HG02970 (cell line): ENCODE results near the gene KCND1.
A peak's percentile ranks its signal among the peaks of the same experiment; 100 is the strongest.
"Not testable (repeated sequence)": the region's sequence is repeated elsewhere in the genome, so short reads cannot be mapped to it uniquely, and the experiment has no call there.

ENCODE experiments used
- ATAC-seq: cut with Tn5 transposase; IDR thresholded peaks from one replicate; pipeline ENCODE4 v1.9.1; 2021; ENCODE audit warnings: mild to moderate bottlenecking, moderate library complexity, moderate number of reproducible peaks; ENCODE audit not compliant: unreplicated experiment, low FRiP score

KCND1 gene

GRCh38 chrX:48971249-48972219 lies at the start of gene KCND1:
TSS of gene KCND1 (minus strand) at chrX:48971844. CDS start at chrX:48970271, 1,573 bp downstream.
- ATAC-seq, result no peak

GRCh38 chrX:49019599-49020249 lies 48.1 kb upstream of the KCND1 start:
- no peak for ATAC-seq

GRCh38 chrX:49019050-49019449 lies 47.4 kb upstream of the KCND1 start:
- no peak for ATAC-seq

- no peak for ATAC-seq
Measured at GRCh38 chrX:49003696-49004095, 32.1 kb upstream of the KCND1 start.

GRCh38 chrX:49002091-49002935 lies 30.7 kb upstream of the KCND1 start, which contains the start of gene GRIPAP1:
TSS of gene GRIPAP1 (minus strand) at chrX:49002264. CDS start at chrX:49002229, 35 bp downstream.
- ATAC-seq, result peak; percentile 81

GRCh38 chrX:49001521-49002090 lies 30.0 kb upstream of the KCND1 start:
- ATAC-seq, result peak; percentile 11

GRCh38 chrX:49000636-49001035 lies 29.0 kb upstream of the KCND1 start:
- ATAC-seq, result no peak

- ATAC-seq, result no peak
Measured at GRCh38 chrX:48999030-48999429, 27.4 kb upstream of the KCND1 start.

GRCh38 chrX:48998391-48998790 lies 26.7 kb upstream of the KCND1 start:
- ATAC-seq, result no peak

GRCh38 chrX:48997865-48998264 lies 26.2 kb upstream of the KCND1 start:
- no peak for ATAC-seq

- ATAC-seq, result no peak
Measured at GRCh38 chrX:48997455-48997854, 25.8 kb upstream of the KCND1 start.

- no peak for ATAC-seq
Measured at GRCh38 chrX:48996969-48997368, 25.3 kb upstream of the KCND1 start.

GRCh38 chrX:48992341-48992740 lies 20.7 kb upstream of the KCND1 start:
- no peak for ATAC-seq

GRCh38 chrX:48989483-48989882 lies 17.8 kb upstream of the KCND1 start:
- no peak for ATAC-seq

- ATAC-seq, result no peak
Measured at GRCh38 chrX:48983896-48984295, 12.3 kb upstream of the KCND1 start.

GRCh38 chrX:48983081-48983480 lies 11.4 kb upstream of the KCND1 start:
- no peak for ATAC-seq

GRCh38 chrX:48981178-48981577 lies 9.5 kb upstream of the KCND1 start:
- no peak for ATAC-seq

- not testable (repeated sequence) for ATAC-seq
Measured at GRCh38 chrX:48980341-48980740, 8.7 kb upstream of the KCND1 start.

GRCh38 chrX:48978226-48978625 lies 6.6 kb upstream of the KCND1 start:
- no peak for ATAC-seq

GRCh38 chrX:48976086-48976485 lies 4.4 kb upstream of the KCND1 start:
- no peak for ATAC-seq
